ENCODE data around the gene PSMF1. TPM values are rescaled to one million over a fixed set of nuclear protein-coding genes. Genes with fewer than 3 reads are reported as not detected.

PSMF1 gene
- total and polyA plus RNA-seq, 4 donors = 43.6 to 126 (median 83.8) TPM

- H3K27ac ChIP-seq (ENCODE audit: low read depth in 1 of 2, low read length in 2 of 2) = peak overlapping the region in 1 of 2 donors; percentile 19
- no peak overlapping the region for H3K9ac ChIP-seq (ENCODE audit: low read depth in 1 of 2, low read length in 2 of 2)
- 53% methylated on average over 4 of the region's 4 CpGs for WGBS
- peaks cover 0 to 6% (median 2%) of the 10 kb centered on the region in 4 donors for H3K4me1 ChIP-seq (ENCODE audit: control insufficient read depth in 4 of 4, insufficient read depth in 4 of 4, low read length in 3 of 4)
- H3K27me3 ChIP-seq (ENCODE audit: control insufficient read depth in 4 of 4, insufficient read depth in 4 of 4, low read length in 3 of 4) = no peaks in the 10 kb centered on the region
- no peak for DNase-seq (ENCODE audit: low spot score)
- H3K4me3 ChIP-seq (ENCODE audit: low read depth in 1 of 3, low read length in 3 of 3) = no peak overlapping the region
- H3K9me3 ChIP-seq (ENCODE audit: control insufficient read depth in 4 of 4, low read length in 3 of 4) = no peaks in the 10 kb centered on the region
- H3K36me3 ChIP-seq (ENCODE audit: control insufficient read depth in 4 of 4, insufficient read depth in 3 of 4, low read depth in 1 of 4, low read length in 3 of 4) = peaks cover 4 to 51% (median 41%) of the 10 kb centered on the region in 4 donors
- TF ChIP-seq TAF1 (conservative IDR thresholded peaks at IDR 0.05) (no peak), RXRA (IDR thresholded peaks at IDR 0.05) (peak in 1 of 2 donors; percentile 14), NR2F2 (IDR thresholded peaks at IDR 0.05) (no peak)
- TF ChIP-seq, protein P1, sequence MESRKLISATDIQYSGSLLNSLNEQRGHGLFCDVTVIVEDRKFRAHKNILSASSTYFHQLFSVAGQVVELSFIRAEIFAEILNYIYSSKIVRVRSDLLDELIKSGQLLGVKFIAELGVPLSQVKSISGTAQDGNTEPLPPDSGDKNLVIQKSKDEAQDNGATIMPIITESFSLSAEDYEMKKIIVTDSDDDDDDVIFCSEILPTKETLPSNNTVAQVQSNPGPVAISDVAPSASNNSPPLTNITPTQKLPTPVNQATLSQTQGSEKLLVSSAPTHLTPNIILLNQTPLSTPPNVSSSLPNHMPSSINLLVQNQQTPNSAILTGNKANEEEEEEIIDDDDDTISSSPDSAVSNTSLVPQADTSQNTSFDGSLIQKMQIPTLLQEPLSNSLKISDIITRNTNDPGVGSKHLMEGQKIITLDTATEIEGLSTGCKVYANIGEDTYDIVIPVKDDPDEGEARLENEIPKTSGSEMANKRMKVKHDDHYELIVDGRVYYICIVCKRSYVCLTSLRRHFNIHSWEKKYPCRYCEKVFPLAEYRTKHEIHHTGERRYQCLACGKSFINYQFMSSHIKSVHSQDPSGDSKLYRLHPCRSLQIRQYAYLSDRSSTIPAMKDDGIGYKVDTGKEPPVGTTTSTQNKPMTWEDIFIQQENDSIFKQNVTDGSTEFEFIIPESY (IDR thresholded peaks at IDR 0.05) = no peak
Observed at GRCh38 chr20:1137236-1137635, 18.8 kb downstream of the PSMF1 start.

DNA sequence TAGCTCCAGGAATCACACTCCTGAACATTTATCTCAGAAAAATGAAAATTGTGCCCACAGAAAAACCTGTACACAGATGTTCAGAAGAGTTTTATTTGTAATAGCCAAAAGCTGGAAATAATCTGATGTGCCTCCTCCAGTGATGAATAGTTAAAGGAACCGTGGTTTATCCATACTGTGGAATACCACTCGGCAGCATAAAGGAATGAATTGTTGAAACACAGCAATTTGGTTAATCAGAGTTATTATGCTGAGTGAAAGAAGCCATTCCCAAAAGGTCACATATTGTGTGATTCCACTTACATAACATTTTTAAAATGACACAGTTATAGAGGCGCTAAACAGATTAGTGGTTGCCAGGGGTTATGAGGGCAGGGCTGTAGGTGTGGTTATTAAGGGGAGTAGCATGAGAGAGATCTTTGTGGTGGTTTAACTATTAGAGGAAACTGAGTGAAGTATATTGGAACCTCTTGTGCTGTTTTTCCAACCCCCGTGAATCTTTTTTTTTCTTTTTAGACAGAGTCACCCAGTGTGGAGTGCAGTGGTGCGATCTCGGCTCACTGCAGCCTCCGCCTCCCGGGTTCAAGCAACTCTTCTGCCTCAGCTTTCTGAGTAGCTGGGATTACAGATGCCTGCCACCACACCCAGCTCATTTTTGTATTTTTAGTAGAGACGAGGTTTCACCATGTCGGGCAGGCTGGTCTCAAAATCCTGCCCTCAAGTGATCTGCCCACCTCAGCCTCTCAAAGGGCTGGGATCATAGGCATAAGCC, 26.2 kb downstream of the PSMF1 start:
- no peaks in the 10 kb centered on the region for H3K9me3 ChIP-seq (ENCODE audit: control insufficient read depth in 4 of 4, low read length in 3 of 4)
- no peak for DNase-seq (ENCODE audit: low spot score)
- no peak overlapping the region for H3K4me3 ChIP-seq (ENCODE audit: low read depth in 1 of 3, low read length in 3 of 3)
- H3K36me3 ChIP-seq (ENCODE audit: control insufficient read depth in 4 of 4, insufficient read depth in 3 of 4, low read depth in 1 of 4, low read length in 3 of 4) = peaks cover 0 to 49% (median 30%) of the 10 kb centered on the region in 4 donors
- TF ChIP-seq CTCF (IDR thresholded peaks at IDR 0.05; ENCODE audit: low read depth, low read length, missing input control) = no peak
- TF ChIP-seq, protein P1 (IDR thresholded peaks at IDR 0.05) = no peak
- TF ChIP-seq, protein P2, sequence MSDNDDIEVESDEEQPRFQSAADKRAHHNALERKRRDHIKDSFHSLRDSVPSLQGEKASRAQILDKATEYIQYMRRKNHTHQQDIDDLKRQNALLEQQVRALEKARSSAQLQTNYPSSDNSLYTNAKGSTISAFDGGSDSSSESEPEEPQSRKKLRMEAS (IDR thresholded peaks at IDR 0.05) = no peak
- no peak overlapping the region for H3K27ac ChIP-seq (ENCODE audit: low read depth in 1 of 2, low read length in 2 of 2)
- no peaks in the 10 kb centered on the region for H3K4me1 ChIP-seq (ENCODE audit: control insufficient read depth in 4 of 4, insufficient read depth in 4 of 4, low read length in 3 of 4)
- no peak overlapping the region for H3K9ac ChIP-seq (ENCODE audit: low read depth in 1 of 2, low read length in 2 of 2)
- WGBS = 88% methylated on average over 10 of the region's 10 CpGs
- H3K27me3 ChIP-seq (ENCODE audit: control insufficient read depth in 4 of 4, insufficient read depth in 4 of 4, low read length in 3 of 4) = no peaks in the 10 kb centered on the region

GRCh38 chr20:1146957-1147356, 28.6 kb downstream of the PSMF1 start:
- WGBS = 97% methylated on average over 5 of the region's 5 CpGs
- Histone ChIP-seq H3K4me3 (ENCODE audit: low read depth in 1 of 3, low read length in 3 of 3) (no peak overlapping the region), H3K36me3 (ENCODE audit: control insufficient read depth in 4 of 4, insufficient read depth in 3 of 4, low read depth in 1 of 4, low read length in 3 of 4) (peaks cover 1 to 36% (median 22%) of the 10 kb centered on the region in 4 donors), H3K27me3 (ENCODE audit: control insufficient read depth in 4 of 4, insufficient read depth in 4 of 4, low read length in 3 of 4) (no peaks in the 10 kb centered on the region), H3K27ac (ENCODE audit: low read depth in 1 of 2, low read length in 2 of 2) (no peak overlapping the region), H3K9me3 (ENCODE audit: control insufficient read depth in 4 of 4, low read length in 3 of 4) (no peaks in the 10 kb centered on the region), H3K9ac (ENCODE audit: low read depth in 1 of 2, low read length in 2 of 2) (no peak overlapping the region), H3K4me1 (ENCODE audit: control insufficient read depth in 4 of 4, insufficient read depth in 4 of 4, low read length in 3 of 4) (peaks cover 0 to 6% (median 1%) of the 10 kb centered on the region in 4 donors)
- no peak for DNase-seq (ENCODE audit: low spot score)
- no peak for TF ChIP-seq EGR1 (IDR thresholded peaks at IDR 0.05; ENCODE audit: low read depth in 2 of 2)
- TF ChIP-seq HNF4G (IDR thresholded peaks at IDR 0.05) = no peak
- TF ChIP-seq CTCF (IDR thresholded peaks at IDR 0.05; ENCODE audit: low read depth, low read length, missing input control) = no peak
- TF ChIP-seq RXRA (IDR thresholded peaks at IDR 0.05) = no peak
- TF ChIP-seq TAF1 (conservative IDR thresholded peaks at IDR 0.05) = no peak
- no peak for TF ChIP-seq GABPA (IDR thresholded peaks at IDR 0.05 in 1 of 2, conservative IDR thresholded peaks at IDR 0.05 in 1 of 2)
- TF ChIP-seq NR2F2 (IDR thresholded peaks at IDR 0.05) = no peak
- no peak for TF ChIP-seq HNF4A (conservative IDR thresholded peaks at IDR 0.05)
- TF ChIP-seq JUND (IDR thresholded peaks at IDR 0.05) = no peak
- no peak for TF ChIP-seq SP1 (IDR thresholded peaks at IDR 0.05)
- TF ChIP-seq, protein P1 (IDR thresholded peaks at IDR 0.05) = no peak
